ENCODE results near the gene PI16.

DNA sequence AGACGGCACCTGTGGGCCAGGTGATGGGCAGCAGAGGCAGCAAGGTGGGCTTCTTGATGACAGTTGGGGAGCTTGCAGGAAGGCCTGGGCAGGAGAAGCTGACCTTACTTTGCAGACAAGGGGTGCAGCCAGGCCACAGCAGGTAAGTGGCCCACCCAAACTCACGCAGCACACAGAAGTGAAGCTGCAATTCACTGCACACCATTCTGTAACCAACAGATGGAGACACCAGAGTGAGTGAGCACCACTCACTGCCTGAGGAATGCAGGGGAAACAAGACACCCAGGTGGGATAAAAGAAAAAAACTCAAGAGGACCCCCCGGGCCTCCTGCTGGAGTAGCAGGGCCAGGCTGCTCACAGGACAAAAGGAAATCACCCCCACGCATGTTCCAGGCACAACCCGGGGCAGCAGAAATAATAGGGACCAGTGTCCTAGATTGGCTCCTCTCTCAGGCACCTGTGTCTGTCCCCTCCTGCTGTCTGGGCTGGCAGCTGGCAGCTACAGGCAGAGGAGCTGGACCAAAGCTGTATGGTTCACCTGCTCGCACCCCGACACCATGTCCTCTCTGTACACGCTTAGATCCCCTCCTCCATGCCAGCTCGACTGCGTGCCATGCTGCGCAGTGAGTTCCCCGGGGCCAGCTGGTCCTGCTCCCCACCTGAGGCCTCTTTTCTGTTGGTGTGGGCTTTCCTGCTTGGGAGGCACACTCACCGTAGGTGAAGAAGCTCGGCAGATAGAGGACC is 26.5 kb downstream of the PI16 start:
- no peak for TF ChIP-seq POLR2AphosphoS5 (IDR thresholded peaks at IDR 0.05)
- TF ChIP-seq RAD21 (conservative IDR thresholded peaks at IDR 0.05): no peak
- TF ChIP-seq, protein P1, sequence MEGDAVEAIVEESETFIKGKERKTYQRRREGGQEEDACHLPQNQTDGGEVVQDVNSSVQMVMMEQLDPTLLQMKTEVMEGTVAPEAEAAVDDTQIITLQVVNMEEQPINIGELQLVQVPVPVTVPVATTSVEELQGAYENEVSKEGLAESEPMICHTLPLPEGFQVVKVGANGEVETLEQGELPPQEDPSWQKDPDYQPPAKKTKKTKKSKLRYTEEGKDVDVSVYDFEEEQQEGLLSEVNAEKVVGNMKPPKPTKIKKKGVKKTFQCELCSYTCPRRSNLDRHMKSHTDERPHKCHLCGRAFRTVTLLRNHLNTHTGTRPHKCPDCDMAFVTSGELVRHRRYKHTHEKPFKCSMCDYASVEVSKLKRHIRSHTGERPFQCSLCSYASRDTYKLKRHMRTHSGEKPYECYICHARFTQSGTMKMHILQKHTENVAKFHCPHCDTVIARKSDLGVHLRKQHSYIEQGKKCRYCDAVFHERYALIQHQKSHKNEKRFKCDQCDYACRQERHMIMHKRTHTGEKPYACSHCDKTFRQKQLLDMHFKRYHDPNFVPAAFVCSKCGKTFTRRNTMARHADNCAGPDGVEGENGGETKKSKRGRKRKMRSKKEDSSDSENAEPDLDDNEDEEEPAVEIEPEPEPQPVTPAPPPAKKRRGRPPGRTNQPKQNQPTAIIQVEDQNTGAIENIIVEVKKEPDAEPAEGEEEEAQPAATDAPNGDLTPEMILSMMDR (IDR thresholded peaks at IDR 0.05; ENCODE audit: poor library complexity, severe bottlenecking): no peak
- no peak for TF ChIP-seq TAF1 (IDR thresholded peaks at IDR 0.05; ENCODE audit: low read depth)

All from neural cell (in vitro differentiated cells).